Heart right ventricle (tissue), 16 donors: ENCODE data around the gene ANKRD63. TPM values are rescaled to one million over a fixed set of nuclear protein-coding genes. Genes with fewer than 3 reads are reported as not detected.
A peak's percentile ranks its signal among the peaks of the same experiment; 100 is the strongest.

Source experiments
- ATAC-seq, 8 donors: fragments of 200-7000 bp; cut with Tn5 transposase; one replicate each; pipeline ENCODE4 v1.9.1; 2020; ENCODE audit warnings: mild to moderate bottlenecking in 8 of 8, moderate library complexity in 8 of 8, moderate number of reproducible peaks in 1 of 8
- DNase-seq, 2 donors: peaks; one replicate each; pipeline ENCODE4 v3.0.0-alpha.2; 2020
- H3K27ac ChIP-seq, 10 donors: fragments of 200-600 bp; sonication (generic) in 2 of 10; one replicate each; pipeline versions ENCODE4 v1.5.0 to v1.8.0; 2020 to 2022; ENCODE audit warnings: mild to moderate bottlenecking in 3 of 10
- H3K27me3 ChIP-seq, 7 donors: fragments of 200-600 bp; one replicate each; pipeline ENCODE4 v1.8.0; 2021 to 2022; ENCODE audit warnings: mild to moderate bottlenecking in 2 of 7
- H3K36me3 ChIP-seq, 9 donors: fragments of 200-600 bp; sonication (generic) in 1 of 9; one replicate each; pipeline versions ENCODE4 v1.5.0 to v1.8.0; 2020 to 2022; ENCODE audit warnings: mild to moderate bottlenecking in 2 of 9
- H3K4me1 ChIP-seq, 9 donors: fragments of 200-600 bp; sonication (generic) in 1 of 9; one replicate each; pipeline versions ENCODE4 v1.5.0 to v1.8.0; 2020 to 2022; ENCODE audit warnings: mild to moderate bottlenecking in 4 of 9
- H3K4me3 ChIP-seq, 10 donors: fragments of 200-600 bp; sonication (generic) in 2 of 10; one replicate each; pipeline versions ENCODE4 v1.5.0 to v1.8.0; 2020 to 2022; ENCODE audit warnings: mild to moderate bottlenecking in 7 of 10, moderate library complexity in 2 of 10
- H3K9me3 ChIP-seq, 11 donors: fragments of 200-600 bp in 10 of 11; sonication (generic) in 2 of 11; one replicate each; pipeline versions ENCODE4 v1.5.0 to v1.8.0; 2013 to 2022; ENCODE audit warnings: mild to moderate bottlenecking in 2 of 11, control low read depth in 1 of 11, moderate library complexity in 1 of 11
- WGBS, 2 donors: extraction: QIAGEN DNeasy Blood & Tissue Kit; methylation state at CpG; one replicate each; pipeline ENCODE4 v1.1.7; 2013; ENCODE audit warnings: inconsistent platforms in 1 of 2; 5-methylcytosine and 5-hydroxymethylcytosine counted together
- intact Hi-C, 10 donors: fragments of 100-400 bp; cut with DNase I; formaldehyde crosslinking; loops; one replicate each; pipeline versions ENCODE4 v1.11.1 to v1.14.2; 2022
- polyA plus RNA-seq, 2 donors: library from polyadenylated mRNA; stranded (reverse); fragments of 200-250 nt; gene quantifications; one replicate each; pipeline ENCODE4 v1.2.3, GENCODE V29; 2013
- total RNA-seq, 10 donors: library from RNA; stranded (reverse); fragmentation: NEBNext Ultra II Directional in 3 of 10; extraction: Animal tissue kit (Norgen Biotek cat#: 25700) in 3 of 10; gene quantifications; one replicate each; pipeline versions ENCODE4 v1.2.1 to v1.2.4, GENCODE V29; 2021 to 2023
- TF ChIP-seq, protein P1 (sequence below), 9 donors: fragments of 200-600 bp; sonication (generic) in 2 of 9; IDR thresholded peaks; one replicate each; pipeline versions ENCODE4 v1.5.0 to v1.8.0; 2021 to 2022; ENCODE audit warnings: antibody characterized with exemption in 9 of 9, mild to moderate bottlenecking in 5 of 9, moderate library complexity in 1 of 9
- donor health status: Arrhythmogenic right ventricular cardiomyopathy.
- donor health status: ischemic (EF 13 %, LVEDD 7.1; RV severe dilation, severe dysfunction).
- donor health status: healthy with polysubstance abuse.
- donor health status: DM: no; HTN: yes; CAD: no.
- donor health status: DM: no; HTN: no; CAD: no.
- donor health status: ischemic (EF 25% LVEDD 6.9; RV normal size, moderate dysfunction).
- donor health status: ischemic (EF 25% LVEDD 5.7; RV mildly dilated, moderate dysfunction).
- donor health status: healthy.
- donor health status: DM: yes; HTN: yes; CAD: no.
- donor health status: Ischemic cardiomyopathy.
- donor health status: ischemic (EF 35%, LVEDD 5.7; RV mildly dilated, moderate dysfunction).
- donor health status: nonischemic (EF 11% LVEDD 7.7; RV severe dilation, severe dysfunction).
- donor health status: DM: yes; HTN: yes; CAD: no.
- donor health status: PGD.
- donor health status: ischemic (EF 29% LVEDD 5.4; RV normal size, mild dysfunction).
- donor health status: nonischemic (EF 23%, LVEDD 6.1; RV moderate dilation, normal function).

ANKRD63 gene
- total and polyA plus RNA-seq, 12 donors = 0.26 to 1.9 (median 0.44) TPM; not detected in 8

- Histone ChIP-seq H3K27ac (no peak overlapping the region), H3K4me3 (no peak overlapping the region), H3K36me3 (no peaks in the 10 kb centered on the region), H3K9me3 (no peaks in the 10 kb centered on the region), H3K4me1 (peaks cover 0 to 22% (median 8%) of the 10 kb centered on the region in 9 donors), H3K27me3 (peaks cover 0 to 3% (median 0%) of the 10 kb centered on the region in 7 donors)
- intact Hi-C loops = loop anchor here in 2 of 10 donors (5.0 to 10.0 kb wide), 3 partner anchors 90 to 107 kb away; partner anchors contain the start of gene IVD (in 1 of the 2)
- DNase-seq (no peak), ATAC-seq (no peak)
- TF ChIP-seq, protein P1, sequence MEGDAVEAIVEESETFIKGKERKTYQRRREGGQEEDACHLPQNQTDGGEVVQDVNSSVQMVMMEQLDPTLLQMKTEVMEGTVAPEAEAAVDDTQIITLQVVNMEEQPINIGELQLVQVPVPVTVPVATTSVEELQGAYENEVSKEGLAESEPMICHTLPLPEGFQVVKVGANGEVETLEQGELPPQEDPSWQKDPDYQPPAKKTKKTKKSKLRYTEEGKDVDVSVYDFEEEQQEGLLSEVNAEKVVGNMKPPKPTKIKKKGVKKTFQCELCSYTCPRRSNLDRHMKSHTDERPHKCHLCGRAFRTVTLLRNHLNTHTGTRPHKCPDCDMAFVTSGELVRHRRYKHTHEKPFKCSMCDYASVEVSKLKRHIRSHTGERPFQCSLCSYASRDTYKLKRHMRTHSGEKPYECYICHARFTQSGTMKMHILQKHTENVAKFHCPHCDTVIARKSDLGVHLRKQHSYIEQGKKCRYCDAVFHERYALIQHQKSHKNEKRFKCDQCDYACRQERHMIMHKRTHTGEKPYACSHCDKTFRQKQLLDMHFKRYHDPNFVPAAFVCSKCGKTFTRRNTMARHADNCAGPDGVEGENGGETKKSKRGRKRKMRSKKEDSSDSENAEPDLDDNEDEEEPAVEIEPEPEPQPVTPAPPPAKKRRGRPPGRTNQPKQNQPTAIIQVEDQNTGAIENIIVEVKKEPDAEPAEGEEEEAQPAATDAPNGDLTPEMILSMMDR (IDR thresholded peaks at IDR 0.05) = no peak
- 79 to 80% methylated on average over 4 of the region's 4 CpGs for WGBS, 2 donors
Measured at GRCh38 chr15:40317580-40317979, 34.7 kb upstream of the ANKRD63 start.

GRCh38 chr15:40316931-40317330 lies 34.1 kb upstream of the ANKRD63 start:
- H3K4me1 ChIP-seq = peaks cover 0 to 20% (median 8%) of the 10 kb centered on the region in 9 donors
- H3K27ac ChIP-seq = no peak overlapping the region
- H3K36me3 ChIP-seq = no peaks in the 10 kb centered on the region
- no peaks in the 10 kb centered on the region for H3K9me3 ChIP-seq
- intact Hi-C loops = loop anchor here in 2 of 10 donors (5.0 to 10.0 kb wide), 3 partner anchors 90 to 108 kb away; partner anchors contain the start of gene IVD (in 1 of the 2)
- no peak for DNase-seq
- TF ChIP-seq, protein P1 (IDR thresholded peaks at IDR 0.05) = no peak
- 83 to 90% methylated on average over 3 of the region's 3 CpGs for WGBS, 2 donors
- H3K27me3 ChIP-seq = peaks cover 0 to 3% (median 0%) of the 10 kb centered on the region in 7 donors
- no peak for ATAC-seq
- H3K4me3 ChIP-seq = no peak overlapping the region

- TF ChIP-seq, protein P1 (IDR thresholded peaks at IDR 0.05) = no peak
- 64 to 79% methylated on average over 4 of the region's 4 CpGs for WGBS, 2 donors
- H3K36me3 ChIP-seq = no peaks in the 10 kb centered on the region
- no peak overlapping the region for H3K27ac ChIP-seq
- peaks cover 0 to 3% (median 0%) of the 10 kb centered on the region in 7 donors for H3K27me3 ChIP-seq
- H3K4me3 ChIP-seq = no peak overlapping the region
- no peak for DNase-seq
- ATAC-seq = no peak
- peaks cover 0 to 19% (median 7%) of the 10 kb centered on the region in 9 donors for H3K4me1 ChIP-seq
- intact Hi-C loops = loop anchor here in 3 of 10 donors (5.0 to 10.0 kb wide), 4 partner anchors 37 to 110 kb away; partner anchors contain the start of gene IVD (in 1 of the 3)
- H3K9me3 ChIP-seq = no peaks in the 10 kb centered on the region
Measured at GRCh38 chr15:40314723-40315276, 31.9 kb upstream of the ANKRD63 start.

GRCh38 chr15:40313531-40314398 lies 30.9 kb upstream of the ANKRD63 start:
- DNase-seq = no peak
- intact Hi-C loops = loop anchor here in 2 of 10 donors (5.0 to 10.0 kb wide), 2 partner anchors 36 to 111 kb away; no protein-coding TSS in a partner anchor
- H3K27ac ChIP-seq = no peak overlapping the region
- H3K9me3 ChIP-seq = no peaks in the 10 kb centered on the region
- no peaks in the 10 kb centered on the region for H3K36me3 ChIP-seq
- peak; percentile 16 to 64 (median 48) for ATAC-seq
- H3K4me3 ChIP-seq = no peak overlapping the region
- TF ChIP-seq, protein P1 (IDR thresholded peaks at IDR 0.05) = no peak
- H3K27me3 ChIP-seq = peaks cover 0 to 5% (median 0%) of the 10 kb centered on the region in 7 donors
- peaks cover 0 to 29% (median 7%) of the 10 kb centered on the region in 9 donors for H3K4me1 ChIP-seq
- 39 to 40% methylated on average over 10 of the region's 10 CpGs for WGBS, 2 donors
